Progenitor cell of endocrine pancreas (in vitro differentiated cells): ENCODE data around the gene TDO2. TPM values are rescaled to one million over a fixed set of nuclear protein-coding genes. Genes with fewer than 3 reads are reported as not detected.

ENCODE experiments used
- DNase-seq: peaks from one replicate; pipeline ENCODE4 v3.0.0; 2021; ENCODE audit warnings: low spot score; ENCODE audit not compliant: unreplicated experiment
- H3K27ac Mint-ChIP-seq: 2 replicates; pipeline ENCODE4 v1.8.0; 2021; ENCODE audit warnings: mild to moderate bottlenecking, moderate library complexity, mixed read lengths
- H3K27me3 Mint-ChIP-seq: 2 replicates; pipeline ENCODE4 v1.8.0; 2021; ENCODE audit warnings: mixed read lengths
- H3K36me3 Mint-ChIP-seq: 2 replicates; pipeline ENCODE4 v1.8.0; 2022; ENCODE audit warnings: mixed read lengths; ENCODE audit not compliant: insufficient read depth
- H3K4me1 Mint-ChIP-seq: 2 replicates; pipeline ENCODE4 v1.8.0; 2021; ENCODE audit warnings: low read depth, mixed read lengths
- H3K4me3 Mint-ChIP-seq: 2 replicates; pipeline ENCODE4 v1.8.0; 2021; ENCODE audit warnings: low read depth, mild to moderate bottlenecking, moderate library complexity, mixed read lengths
- H3K9me3 Mint-ChIP-seq: 2 replicates; pipeline ENCODE4 v1.8.0; 2021; ENCODE audit warnings: low read depth, mixed read lengths
- CTCF ChIP-seq: fragments of 200-600 bp; sonication (generic); IDR thresholded peaks from one replicate; pipeline ENCODE4 v1.5.0; 2021; ENCODE audit warnings: antibody characterized with exemption, mild to moderate bottlenecking; ENCODE audit not compliant: unreplicated experiment
- total RNA-seq: library from RNA; stranded (reverse); gene quantifications from 2 replicates; pipeline ENCODE4 v1.2.1, GENCODE V29; 2021

TDO2 gene
- total RNA-seq, 1 donor from 2014 or later: 0.46 TPM

- no peak overlapping the region for H3K4me3 Mint-ChIP-seq
- no peak for TF ChIP-seq CTCF
- H3K4me1 Mint-ChIP-seq: peaks cover 5% of the 10 kb centered on the region
- H3K27me3 Mint-ChIP-seq: no peaks in the 10 kb centered on the region
- no peaks in the 10 kb centered on the region for H3K36me3 Mint-ChIP-seq
- H3K9me3 Mint-ChIP-seq: peaks cover 4% of the 10 kb centered on the region
- DNase-seq: no peak
- no peak overlapping the region for H3K27ac Mint-ChIP-seq
These were observed 55.9 kb downstream of the TDO2 start for GRCh38 chr4:155959417-155959816.

GRCh38 chr4:155960522-155960921 is 57.0 kb downstream of the TDO2 start:
- Mint-ChIP-seq H3K4me1 (peaks cover 1% of the 10 kb centered on the region), H3K36me3 (no peaks in the 10 kb centered on the region), H3K9me3 (peaks cover 4% of the 10 kb centered on the region), H3K27ac (no peak overlapping the region), H3K4me3 (no peak overlapping the region), H3K27me3 (no peaks in the 10 kb centered on the region)
- no peak for DNase-seq
- TF ChIP-seq CTCF: no peak

- Mint-ChIP-seq H3K4me3 (no peak overlapping the region), H3K27me3 (no peaks in the 10 kb centered on the region), H3K4me1 (peaks cover 1% of the 10 kb centered on the region)
These were observed 58.1 kb downstream of the TDO2 start for GRCh38 chr4:155961575-155961974.

GRCh38 chr4:155962767-155963166 is 59.3 kb downstream of the TDO2 start:
- Mint-ChIP-seq H3K27ac (no peak overlapping the region), H3K4me3 (no peak overlapping the region), H3K27me3 (no peaks in the 10 kb centered on the region), H3K9me3 (no peaks in the 10 kb centered on the region), H3K36me3 (no peaks in the 10 kb centered on the region), H3K4me1 (peaks cover 1% of the 10 kb centered on the region)
- DNase-seq: no peak
- TF ChIP-seq CTCF: no peak

More at GRCh38 chr4:155961575-155961974, 58.1 kb downstream of the TDO2 start:
- Mint-ChIP-seq H3K36me3 (no peaks in the 10 kb centered on the region), H3K9me3 (peaks cover 4% of the 10 kb centered on the region), H3K27ac (no peak overlapping the region)
- DNase-seq: no peak
- no peak for TF ChIP-seq CTCF

GRCh38 chr4:155964016-155964891 is 60.8 kb downstream of the TDO2 start:
- Mint-ChIP-seq H3K4me1 (peaks cover 1% of the 10 kb centered on the region), H3K36me3 (no peaks in the 10 kb centered on the region), H3K4me3 (no peak overlapping the region), H3K27me3 (no peaks in the 10 kb centered on the region), H3K9me3 (no peaks in the 10 kb centered on the region), H3K27ac (no peak overlapping the region)
- no peak for TF ChIP-seq CTCF
- no peak for DNase-seq
